H9 (cell line): ENCODE measurements around the gene TMEM217. TPM values are rescaled to one million over a fixed set of nuclear protein-coding genes. Genes with fewer than 3 reads are reported as not detected.

Experiments used
- DNase-seq: peaks from one replicate; pipeline ENCODE4 v3.0.0-alpha.2; 2017
- H2AFZ ChIP-seq: one replicate; pipeline ENCODE4 v1.6.1; 2013; ENCODE audit warnings: mild to moderate bottlenecking, low read length, control low read depth, moderate library complexity
- H2AK5ac ChIP-seq: 2 replicates; pipeline ENCODE4 v1.6.1; 2013; ENCODE audit warnings: low read length, control low read depth, mixed read lengths; ENCODE audit not compliant: insufficient read length
- H2BK120ac ChIP-seq: one replicate; pipeline ENCODE4 v1.6.1; 2013; ENCODE audit warnings: low read depth, mild to moderate bottlenecking, low read length, control low read depth, inconsistent platforms; ENCODE audit not compliant: poor library complexity, severe bottlenecking
- H2BK12ac ChIP-seq: 2 replicates; pipeline ENCODE4 v1.6.1; 2013; ENCODE audit warnings: low read length, control low read depth, mixed read lengths, low read depth; ENCODE audit not compliant: insufficient read length
- H2BK15ac ChIP-seq: 2 replicates; pipeline ENCODE4 v1.6.1; 2013; ENCODE audit warnings: low read depth, low read length, control low read depth
- H2BK20ac ChIP-seq: one replicate; pipeline ENCODE4 v1.6.1; 2013; ENCODE audit warnings: low read depth, mild to moderate bottlenecking, low read length, control low read depth, inconsistent platforms; ENCODE audit not compliant: poor library complexity, severe bottlenecking
- H2BK5ac ChIP-seq: 2 replicates; pipeline ENCODE4 v1.6.1; 2013; ENCODE audit warnings: low read length, control low read depth, mixed read lengths; ENCODE audit not compliant: insufficient read length
- H3K14ac ChIP-seq: 2 replicates; pipeline ENCODE4 v1.6.1; 2013; ENCODE audit warnings: low read length, control low read depth; ENCODE audit not compliant: insufficient read depth
- H3K18ac ChIP-seq: 2 replicates; pipeline ENCODE4 v1.6.1; 2013; ENCODE audit warnings: low read depth, mild to moderate bottlenecking, mixed read lengths, low read length, control low read depth; ENCODE audit not compliant: insufficient read length
- H3K23ac ChIP-seq: 2 replicates; pipeline ENCODE4 v1.6.1; 2013; ENCODE audit warnings: low read length, control low read depth, mixed read lengths, low read depth; ENCODE audit not compliant: insufficient read length
- H3K23me2 ChIP-seq: 2 replicates; pipeline ENCODE4 v1.6.1; 2013; ENCODE audit warnings: low read depth, mild to moderate bottlenecking, mixed read lengths, low read length, control low read depth; ENCODE audit not compliant: insufficient read length, poor library complexity, severe bottlenecking
- H3K27ac ChIP-seq: 2 replicates; pipeline ENCODE4 v1.5.1; 2013; ENCODE audit warnings: low read length, control low read depth, mixed read lengths, low read depth; ENCODE audit not compliant: insufficient read length
- H3K27me3 ChIP-seq: 2 replicates; pipeline ENCODE4 v1.6.1; 2013; ENCODE audit warnings: low read length, control low read depth, inconsistent platforms; ENCODE audit not compliant: insufficient read depth
- H3K4ac ChIP-seq: 2 replicates; pipeline ENCODE4 v1.6.1; 2013; ENCODE audit warnings: low read depth, mild to moderate bottlenecking, control low read depth, inconsistent platforms, low read length, moderate library complexity
- H3K4me1 ChIP-seq: 2 replicates; pipeline ENCODE4 v1.6.1; 2013; ENCODE audit warnings: low read length, control low read depth, inconsistent platforms; ENCODE audit not compliant: insufficient read depth
- H3K4me2 ChIP-seq: 2 replicates; pipeline ENCODE4 v1.6.1; 2013; ENCODE audit warnings: low read length, control low read depth, mixed read lengths; ENCODE audit not compliant: insufficient read length, insufficient read depth
- H3K56ac ChIP-seq: 2 replicates; pipeline ENCODE4 v1.6.1; 2013; ENCODE audit warnings: low read depth, mild to moderate bottlenecking, mixed read lengths, low read length, control low read depth; ENCODE audit not compliant: insufficient read length
- H3K79me1 ChIP-seq: 2 replicates; pipeline ENCODE4 v1.6.1; 2013; ENCODE audit warnings: low read depth, mild to moderate bottlenecking, moderate library complexity, low read length, control low read depth, inconsistent platforms; ENCODE audit not compliant: insufficient read depth, poor library complexity, severe bottlenecking
- H3K79me2 ChIP-seq: 2 replicates; pipeline ENCODE4 v1.6.1; 2013; ENCODE audit warnings: low read length, control low read depth, inconsistent platforms; ENCODE audit not compliant: insufficient read depth
- H3K9ac ChIP-seq: 2 replicates; pipeline ENCODE4 v1.6.1; 2013; ENCODE audit warnings: low read length, control low read depth, mixed read lengths; ENCODE audit not compliant: insufficient read length; ENCODE audit errors: extremely low read depth
- H3K9me3 ChIP-seq: one replicate; pipeline ENCODE4 v1.6.1; 2013; ENCODE audit warnings: low read depth, low read length, inconsistent platforms; ENCODE audit not compliant: control insufficient read depth
- H3T11ph ChIP-seq: one replicate; pipeline ENCODE4 v1.6.1; 2013; ENCODE audit warnings: mild to moderate bottlenecking, low read length, control low read depth, inconsistent platforms
- H4K20me1 ChIP-seq: one replicate; pipeline ENCODE4 v1.6.1; 2013; ENCODE audit not compliant: control insufficient read depth, insufficient read length, insufficient read depth
- H4K5ac ChIP-seq: 2 replicates; pipeline ENCODE4 v1.6.1; 2013; ENCODE audit warnings: low read depth, mild to moderate bottlenecking, mixed read lengths, low read length, control low read depth; ENCODE audit not compliant: insufficient read length
- H4K8ac ChIP-seq: replicated peaks from 2 replicates; pipeline ENCODE4 v1.6.1; 2013; ENCODE audit warnings: low read length, control low read depth, mixed read lengths, low read depth; ENCODE audit not compliant: insufficient read length
- H4K91ac ChIP-seq: 2 replicates; pipeline ENCODE4 v1.6.1; 2013; ENCODE audit warnings: low read depth, mild to moderate bottlenecking, moderate library complexity, mixed read lengths, low read length, control low read depth; ENCODE audit not compliant: insufficient read length
- H3K27ac Mint-ChIP-seq, 3 experiments: 2 replicates in 2 of 3; 3 replicates in 1 of 3; pipeline ENCODE4 v1.8.0; 2020 to 2021; ENCODE audit warnings: mixed read lengths in 3 of 3, mild to moderate bottlenecking in 1 of 3, moderate library complexity in 1 of 3
- H3K27me3 Mint-ChIP-seq: 2 replicates; pipeline ENCODE4 v1.8.0; 2021; ENCODE audit warnings: low read depth, mild to moderate bottlenecking, moderate library complexity, mixed read lengths
- H3K36me3 Mint-ChIP-seq, 3 experiments: 2 replicates in 2 of 3; 3 replicates in 1 of 3; pipeline ENCODE4 v1.8.0; 2020 to 2021; ENCODE audit warnings: low read depth in 3 of 3, mixed read lengths in 3 of 3; ENCODE audit not compliant: insufficient read depth in 1 of 3
- H3K4me1 Mint-ChIP-seq, 2 experiments: 2 replicates each; pipeline ENCODE4 v1.8.0; 2020; ENCODE audit warnings: mixed read lengths in 2 of 2
- H3K4me3 Mint-ChIP-seq, 2 experiments: 2 replicates in 1 of 2; 3 replicates in 1 of 2; pipeline ENCODE4 v1.8.0; 2020 to 2021; ENCODE audit warnings: mild to moderate bottlenecking in 2 of 2, mixed read lengths in 2 of 2, moderate library complexity in 1 of 2
- H3K9me3 Mint-ChIP-seq, 2 experiments: 2 replicates in 1 of 2; 3 replicates in 1 of 2; pipeline ENCODE4 v1.8.0; 2020; ENCODE audit warnings: mild to moderate bottlenecking in 2 of 2, mixed read lengths in 2 of 2, moderate library complexity in 1 of 2
- WGBS: extraction: QIAGEN DNeasy Blood & Tissue Kit; methylation state at CpG from one replicate; pipeline ENCODE4 v1.1.7; 2013; ENCODE audit warnings: missing lambda C conversion rate, low lambda C conversion rate, mixed read lengths; ENCODE audit not compliant: insufficient read length; ENCODE audit errors: extremely low coverage; 5-methylcytosine and 5-hydroxymethylcytosine counted together
- total RNA-seq: library from RNA; stranded (reverse); gene quantifications from 2 replicates; pipeline ENCODE4 v1.2.1, GENCODE V29; 2021
- TF ChIP-seq, protein P1 (sequence below): fragments of 200-600 bp; sonication (generic); conservative IDR thresholded peaks from 3 replicates; pipeline ENCODE4 v1.8.0; 2021; ENCODE audit warnings: antibody characterized with exemption, mild to moderate bottlenecking

Gene TMEM217
- total RNA-seq, 1 experiment from 2014 or later, result 1.1 TPM

DNA sequence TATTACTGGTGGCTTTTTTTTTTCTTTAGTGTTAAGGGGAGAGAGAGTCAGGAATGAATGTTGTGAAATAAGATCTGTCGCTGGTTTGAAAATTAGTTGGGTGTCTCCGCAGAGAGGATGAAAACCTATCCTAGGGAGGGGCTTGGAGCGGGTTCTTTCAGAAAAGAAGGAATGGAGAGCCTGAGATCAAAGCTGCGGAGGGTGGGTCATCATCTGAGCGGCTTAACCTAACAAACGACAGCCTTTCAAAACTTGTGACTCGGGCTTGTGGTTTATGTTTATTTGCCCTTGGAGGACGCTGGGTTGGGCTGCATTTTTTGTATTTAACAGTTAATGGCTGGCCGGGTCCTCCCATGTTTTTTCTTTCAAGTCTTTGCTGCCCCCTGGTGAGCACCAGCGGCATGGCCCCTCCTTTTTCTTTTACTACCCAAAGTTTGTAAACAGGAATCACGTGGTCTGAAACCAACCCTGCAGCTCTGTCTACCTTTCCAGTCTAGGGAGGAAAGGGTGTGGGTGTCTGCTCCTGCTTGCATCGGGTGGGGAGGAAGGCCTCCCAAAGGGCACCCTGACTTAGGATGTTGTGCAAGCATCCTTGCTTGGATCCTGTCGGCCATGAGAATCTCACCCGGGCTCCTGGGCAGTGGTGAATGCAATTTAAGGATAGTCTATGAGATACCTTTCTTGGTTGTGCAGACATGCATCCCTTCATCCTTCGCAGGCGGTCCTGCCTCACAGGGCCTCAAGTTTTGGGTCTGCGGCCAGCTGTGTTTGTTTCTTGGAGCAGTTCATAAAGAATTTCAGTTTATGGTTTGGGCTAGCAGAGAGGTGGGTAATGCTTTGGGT is 85.8 kb downstream of the TMEM217 start:
- peaks cover 5% of the 10 kb centered on the region for H3K79me1 ChIP-seq
- H3K9ac ChIP-seq, result peak overlapping the region; percentile 96
- Mint-ChIP-seq H3K4me3 (peak overlapping the region; percentile 82 to 86), H3K36me3 (peaks cover 40 to 52% (median 40%) of the 10 kb centered on the region in 3 experiments), H3K9me3 (no peaks in the 10 kb centered on the region; a peak in 2 of 5 replicates), H3K4me1 (peaks cover 33 to 51% of the 10 kb centered on the region in 2 experiments), H3K27me3 (no peaks in the 10 kb centered on the region; the same call in 1 of the 2 replicates), H3K27ac (peak overlapping the region; percentile 20 to 96 (median 80))
- H2BK12ac ChIP-seq, result no peak overlapping the region
- H3K14ac ChIP-seq, result no peak overlapping the region
- DNase-seq, result peak; percentile 90
- H3K79me2 ChIP-seq, result peaks cover 14% of the 10 kb centered on the region; the same call in 1 of the 2 replicates
- no peaks in the 10 kb centered on the region for H3K9me3 ChIP-seq
- TF ChIP-seq, protein P1, sequence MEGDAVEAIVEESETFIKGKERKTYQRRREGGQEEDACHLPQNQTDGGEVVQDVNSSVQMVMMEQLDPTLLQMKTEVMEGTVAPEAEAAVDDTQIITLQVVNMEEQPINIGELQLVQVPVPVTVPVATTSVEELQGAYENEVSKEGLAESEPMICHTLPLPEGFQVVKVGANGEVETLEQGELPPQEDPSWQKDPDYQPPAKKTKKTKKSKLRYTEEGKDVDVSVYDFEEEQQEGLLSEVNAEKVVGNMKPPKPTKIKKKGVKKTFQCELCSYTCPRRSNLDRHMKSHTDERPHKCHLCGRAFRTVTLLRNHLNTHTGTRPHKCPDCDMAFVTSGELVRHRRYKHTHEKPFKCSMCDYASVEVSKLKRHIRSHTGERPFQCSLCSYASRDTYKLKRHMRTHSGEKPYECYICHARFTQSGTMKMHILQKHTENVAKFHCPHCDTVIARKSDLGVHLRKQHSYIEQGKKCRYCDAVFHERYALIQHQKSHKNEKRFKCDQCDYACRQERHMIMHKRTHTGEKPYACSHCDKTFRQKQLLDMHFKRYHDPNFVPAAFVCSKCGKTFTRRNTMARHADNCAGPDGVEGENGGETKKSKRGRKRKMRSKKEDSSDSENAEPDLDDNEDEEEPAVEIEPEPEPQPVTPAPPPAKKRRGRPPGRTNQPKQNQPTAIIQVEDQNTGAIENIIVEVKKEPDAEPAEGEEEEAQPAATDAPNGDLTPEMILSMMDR, result peak; percentile 92
- H3K4me2 ChIP-seq, result peak overlapping the region; percentile 74
- no peak overlapping the region for H3T11ph ChIP-seq
- H2BK15ac ChIP-seq, result no peak overlapping the region
- no peak overlapping the region for H3K23ac ChIP-seq
- H2BK5ac ChIP-seq, result no peak overlapping the region
- H4K8ac ChIP-seq, result no peak overlapping the region
- no CpG with 5 or more reads among the region's 17 CpGs for WGBS
- no peak overlapping the region for H2AK5ac ChIP-seq
- no peak overlapping the region for H2BK120ac ChIP-seq
- H3K4ac ChIP-seq, result no peak overlapping the region
- peaks cover 3% of the 10 kb centered on the region; the same call in 1 of the 2 replicates for H3K4me1 ChIP-seq
- H4K91ac ChIP-seq, result no peak overlapping the region
- no peaks in the 10 kb centered on the region for H3K27me3 ChIP-seq
- no peaks in the 10 kb centered on the region for H4K20me1 ChIP-seq
- no peak overlapping the region for H2BK20ac ChIP-seq
- peaks cover 17% of the 10 kb centered on the region for H3K23me2 ChIP-seq
- no peak overlapping the region for H2AFZ ChIP-seq
- H3K18ac ChIP-seq, result no peak overlapping the region
- H3K56ac ChIP-seq, result no peak overlapping the region
- no peak overlapping the region for H3K27ac ChIP-seq
- H4K5ac ChIP-seq, result no peak overlapping the region
